Left hindlimb (tissue), 1 donor: ENCODE measurements around the gene CLECL1.
"Not testable (repeated sequence)": the region's sequence is repeated elsewhere in the genome, so short reads cannot be mapped to it uniquely, and the experiment has no call there.

Experiments used
- DNase-seq: peaks from one replicate; pipeline ENCODE4 v3.0.0-alpha.2; 2018

Gene CLECL1

DNA sequence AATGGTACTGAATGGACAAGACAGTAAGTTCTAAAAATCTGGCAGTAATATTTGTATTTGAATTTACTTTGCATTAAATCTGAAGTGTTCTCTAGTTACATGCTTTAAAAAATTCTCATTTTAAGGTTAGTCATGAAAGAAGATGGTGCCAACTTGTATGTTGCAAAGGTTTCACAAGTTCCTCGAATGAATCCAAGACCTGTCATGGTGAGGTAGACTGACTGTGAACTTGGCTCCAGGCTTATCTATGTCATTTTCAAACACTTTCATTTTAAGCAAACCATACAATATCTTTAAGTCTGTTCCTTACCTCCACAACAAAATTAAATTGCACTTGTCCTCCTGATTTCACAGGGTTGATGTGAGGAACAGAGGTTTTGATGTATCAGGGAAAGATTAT, 40.0 kb downstream of the CLECL1 start:
- DNase-seq: no peak

DNA sequence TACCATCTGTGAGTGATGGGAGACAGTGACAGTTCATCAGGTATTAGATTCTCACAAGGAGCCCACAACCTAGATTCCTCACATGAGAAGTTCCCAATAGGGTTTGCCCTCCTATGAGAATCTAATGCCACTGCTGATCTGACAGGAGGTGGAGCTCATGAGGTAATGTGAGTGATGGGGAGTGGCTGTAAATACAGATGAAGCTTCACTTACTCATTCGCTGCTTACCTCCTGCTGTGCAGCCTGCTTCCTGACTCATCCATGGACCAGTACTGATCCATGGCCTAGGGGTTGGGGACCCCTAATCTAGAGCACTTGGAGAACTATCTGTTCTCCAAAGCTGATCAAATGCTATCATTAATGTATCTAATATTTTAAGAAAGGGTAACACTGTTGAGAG, 45.7 kb downstream of the CLECL1 start:
- DNase-seq: no peak

DNA sequence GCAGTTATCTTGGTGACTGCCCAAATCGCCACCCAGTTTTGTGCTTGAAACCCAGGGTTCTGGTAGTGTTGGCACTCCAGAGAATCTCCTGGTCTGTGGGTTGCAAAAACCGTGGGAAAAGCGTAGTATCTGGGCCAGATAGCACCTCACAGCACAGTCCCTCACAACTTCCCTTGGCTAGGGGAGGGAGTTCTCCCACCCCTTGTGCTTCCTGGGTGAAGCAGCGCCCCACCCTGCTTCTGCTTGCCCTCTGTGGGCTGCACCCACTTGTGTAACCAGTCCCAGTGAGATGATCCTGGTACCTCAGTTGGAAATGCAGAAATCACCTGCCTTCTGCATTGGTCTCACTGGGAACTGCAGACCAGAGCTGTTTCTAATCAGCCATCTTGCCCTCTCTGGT, 47.0 kb downstream of the CLECL1 start:
- DNase-seq: no peak

DNA sequence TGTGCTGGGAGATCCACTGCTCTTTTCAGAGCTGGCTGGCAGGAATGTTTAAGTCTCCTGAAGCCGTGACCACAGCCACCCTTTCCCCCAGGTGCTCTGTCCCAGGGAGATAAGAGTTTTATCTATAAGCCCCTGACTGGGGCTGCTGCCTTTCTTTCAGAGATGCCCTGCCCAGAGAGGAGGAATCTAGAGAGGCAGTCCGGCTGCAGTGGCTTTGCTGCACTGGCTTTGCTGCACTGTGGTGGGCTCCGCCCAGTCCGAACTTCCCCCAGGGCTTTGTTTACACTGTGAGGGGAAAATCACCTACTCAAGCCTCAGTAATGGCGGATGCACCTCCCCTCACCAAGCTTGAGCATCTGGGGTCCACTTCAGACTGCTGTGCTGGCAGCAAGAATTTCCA, 47.5 kb downstream of the CLECL1 start:
- not testable (repeated sequence) for DNase-seq

DNA sequence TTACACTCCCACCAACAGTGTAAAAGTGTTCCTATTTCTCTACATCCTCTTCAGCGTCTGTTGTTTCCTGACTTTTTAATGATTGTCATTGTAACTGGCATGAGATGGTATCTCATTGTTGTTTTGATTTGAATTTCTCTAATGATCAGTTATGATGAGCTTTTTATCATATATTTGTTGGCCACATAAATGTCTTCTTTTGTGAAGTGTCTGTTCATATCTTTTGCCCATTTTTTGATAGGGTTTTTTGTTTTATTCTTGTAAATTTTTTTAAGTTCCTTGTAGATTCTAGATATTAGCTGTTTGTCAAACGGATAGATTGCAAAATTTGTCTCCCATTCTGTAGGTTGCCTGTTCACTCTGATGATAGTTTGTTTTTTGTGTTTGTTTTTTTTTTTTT, 49.9 kb downstream of the CLECL1 start:
- DNase-seq: not testable (repeated sequence)

DNA sequence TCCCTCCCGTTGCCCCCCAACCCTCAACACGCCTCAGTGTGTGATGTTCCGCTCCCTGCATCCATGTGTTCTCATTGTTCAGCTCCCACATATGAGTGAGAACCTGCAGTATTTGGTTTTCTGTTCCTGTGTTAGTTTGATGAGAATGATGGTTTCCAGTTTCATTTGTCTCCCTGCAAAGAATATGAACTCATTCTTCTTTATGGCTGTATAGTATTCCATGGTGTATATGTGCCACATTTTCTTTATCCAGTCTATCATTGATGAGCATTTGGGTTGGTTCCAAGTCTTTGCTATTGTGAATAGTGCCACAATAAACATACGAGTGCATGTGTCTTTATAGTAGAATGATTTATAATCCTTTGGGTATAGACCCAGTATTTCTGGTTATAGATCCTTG, 50.4 kb downstream of the CLECL1 start:
- not testable (repeated sequence) for DNase-seq

DNA sequence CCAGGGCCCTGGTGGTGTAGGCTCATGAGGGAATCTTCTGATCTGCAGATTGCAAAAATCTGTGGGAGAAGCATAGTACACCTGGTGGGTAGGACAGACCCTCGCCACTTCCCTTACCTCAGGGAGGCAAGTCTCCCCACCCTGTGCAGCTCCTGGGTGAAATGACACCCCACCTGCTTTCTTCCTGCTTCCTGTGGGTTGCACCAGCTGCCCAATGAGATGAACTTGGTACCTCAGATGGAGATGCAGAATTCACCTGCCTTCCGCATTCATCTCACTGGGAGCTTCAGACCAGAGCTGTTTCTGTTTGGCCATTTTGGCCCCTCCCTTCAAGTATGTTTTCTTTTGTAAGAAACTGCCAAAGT, 58.7 kb downstream of the CLECL1 start:
- DNase-seq: no peak

DNA sequence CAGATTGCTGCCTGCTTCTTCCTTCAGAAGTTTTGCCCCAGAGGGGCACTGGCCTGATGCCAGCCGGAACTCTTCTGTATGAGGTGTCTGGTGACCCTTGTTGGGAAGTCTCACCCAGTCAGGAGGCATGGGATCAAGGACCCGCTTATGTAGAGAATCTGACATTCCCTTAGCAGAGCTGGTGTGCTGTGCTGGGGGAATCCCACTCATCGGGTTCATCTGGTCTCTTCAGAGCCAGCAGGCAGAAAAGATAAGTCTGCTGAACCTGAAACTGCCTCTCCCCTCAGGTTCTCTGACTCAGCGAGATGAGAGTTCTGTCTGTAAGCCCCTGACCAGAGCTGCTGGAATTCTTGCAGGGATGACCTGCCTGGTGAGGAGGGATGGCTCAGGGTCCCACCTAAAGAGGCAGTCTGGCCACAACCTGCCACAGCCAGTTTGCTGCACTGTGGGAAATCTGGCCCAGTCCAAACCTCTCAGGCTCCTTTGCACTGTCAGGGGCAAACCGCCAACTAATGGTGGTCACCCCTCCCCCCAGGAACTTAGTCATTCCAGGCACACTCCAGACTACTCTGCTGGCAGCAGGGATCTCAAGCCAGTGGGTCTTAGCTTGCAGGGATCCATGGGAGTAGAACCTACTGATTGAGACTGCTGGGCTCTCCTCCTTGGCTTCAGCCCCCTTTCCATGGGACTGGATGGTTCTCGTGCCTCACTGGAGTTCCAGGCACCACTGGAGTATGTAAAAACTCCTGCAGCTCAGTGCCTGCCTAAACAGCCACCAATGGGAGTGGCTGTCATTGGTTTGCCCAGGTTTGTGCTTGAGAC, 59.3 kb downstream of the CLECL1 start:
- DNase-seq: peak; percentile 56
